ENCODE measurements around the gene SEC23B. TPM values are rescaled to one million over a fixed set of nuclear protein-coding genes. Genes with fewer than 3 reads are reported as not detected.

The SEC23B gene
- total and polyA plus RNA-seq, 2 of the 8 experiments (the other 6 are each of a cell fraction or from before 2014, with no cell fraction given): 53.3 to 62.8 TPM

DNA sequence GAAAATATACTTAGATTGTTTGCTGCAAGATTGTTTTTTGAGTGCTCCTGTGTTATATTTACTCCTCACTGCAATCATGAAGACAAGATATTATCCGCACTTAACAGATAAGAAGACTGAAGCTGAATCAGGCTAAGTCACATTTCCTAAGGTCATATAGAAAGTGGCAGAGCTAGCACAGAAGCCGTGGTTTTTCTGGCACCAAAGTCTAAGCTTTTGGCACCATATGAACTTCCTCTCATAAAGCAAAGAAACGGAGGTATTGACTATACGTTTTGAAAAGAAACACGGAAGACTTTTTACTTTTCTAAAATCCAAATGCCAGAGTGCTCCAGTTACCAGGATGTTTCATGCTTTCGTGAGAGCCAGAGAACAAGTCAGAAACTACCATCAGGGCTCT lies 70.8 kb downstream of the SEC23B start:
- Histone ChIP-seq H4K5ac (ENCODE audit: insufficient read length, low read depth, low read length) (no peak overlapping the region), H2AK5ac (ENCODE audit: low read depth, low read length) (no peak overlapping the region), H3K79me1 (ENCODE audit: low read depth, low read length) (no peaks in the 10 kb centered on the region), H3K27ac (ENCODE audit: low read depth, low read length) (no peak overlapping the region), H3K4ac (replicated peaks; ENCODE audit: insufficient read length, low read depth, low read length) (no peak overlapping the region), H2BK120ac (replicated peaks; ENCODE audit: low read depth, low read length) (no peak overlapping the region), H3K9ac (replicated peaks in 1 of 4; ENCODE audit: extremely low read depth in 1 of 4, low read depth in 3 of 4, low read length in 3 of 4) (no peak overlapping the region), H2BK5ac (ENCODE audit: low read depth, low read length) (no peak overlapping the region), H4K91ac (replicated peaks; ENCODE audit: insufficient read length, low read length) (no peak overlapping the region), H3K23ac (ENCODE audit: insufficient read length) (no peak overlapping the region), H3K4me1 (replicated peaks in 1 of 4; ENCODE audit: control insufficient read depth in 3 of 4, insufficient read depth in 4 of 4, low read length in 3 of 4) (no peaks in the 10 kb centered on the region), H2BK12ac (ENCODE audit: low read depth, low read length) (no peak overlapping the region), H3K36me3 (ENCODE audit: control insufficient read depth in 2 of 4, insufficient read depth in 4 of 4, low read length in 3 of 4) (no peaks in the 10 kb centered on the region), H3K4me3 (ENCODE audit: extremely low read depth in 1 of 4, insufficient read depth in 2 of 4, low read depth in 3 of 4, low read length in 4 of 4) (no peak overlapping the region), H4K8ac (ENCODE audit: extremely low read depth, insufficient read depth, low read length) (no peak overlapping the region), H3K14ac (ENCODE audit: insufficient read length) (no peak overlapping the region), H2AFZ (ENCODE audit: low read length) (no peak overlapping the region), H3K27me3 (replicated peaks in 1 of 4; ENCODE audit: control insufficient read depth in 3 of 4, extremely low read depth in 1 of 4, insufficient read depth in 3 of 4, low read length in 3 of 4) (no peaks in the 10 kb centered on the region), H2BK20ac (ENCODE audit: low read length) (no peak overlapping the region), H3K4me2 (ENCODE audit: insufficient read depth in 1 of 2, low read depth in 2 of 2, low read length in 2 of 2) (no peak overlapping the region), H3K23me2 (ENCODE audit: low read depth, low read length) (no peaks in the 10 kb centered on the region), H3K18ac (ENCODE audit: extremely low read depth, low read length) (no peak overlapping the region), H4K20me1 (replicated peaks in 1 of 2; ENCODE audit: control insufficient read depth in 1 of 2, insufficient read depth in 2 of 2, low read length in 2 of 2) (no peaks in the 10 kb centered on the region), H3K9me3 (ENCODE audit: insufficient read depth in 2 of 2, low read depth in 1 of 2, low read length in 1 of 2) (no peaks in the 10 kb centered on the region), H3K56ac (replicated peaks; ENCODE audit: insufficient read length, low read depth, low read length) (no peak overlapping the region), H3K79me2 (ENCODE audit: control insufficient read depth in 1 of 2, insufficient read depth in 2 of 2, low read length in 2 of 2) (no peaks in the 10 kb centered on the region), H2BK15ac (ENCODE audit: low read length) (no peak overlapping the region)
- ChIA-PET CTCF (ENCODE audit: partially characterized antibody) (no interaction called here), POLR2A (ENCODE audit: partially characterized antibody) (interaction anchor here (1.1 to 2.0 kb wide), 2 partner anchors 9 to 71 kb away, joined by 3 to 9 read pairs; no protein-coding TSS in a partner anchor)
- TF ChIP-seq SUZ12 (IDR thresholded peaks at IDR 0.05; ENCODE audit: low read length) (no peak), SAP30 (IDR thresholded peaks at IDR 0.05; ENCODE audit: insufficient read depth, insufficient replicate concordance, low read length) (no peak)
- FAIRE-seq (no peak), DNase-seq (ENCODE audit: low read depth in 1 of 2, low spot score in 2 of 2) (no peak)
- WGBS, 2 experiments (ENCODE audit: extremely low coverage in 1 of 2, insufficient coverage in 1 of 2, insufficient read length in 1 of 2, insufficient replicate concordance in 2 of 2, low coverage in 1 of 2, low lambda C conversion rate in 2 of 2, missing lambda C conversion rate in 1 of 2): 84% methylated on average over 6 of the region's 6 CpGs; no CpG with 5 or more reads in 1 of the 2 experiments

Measured in H1 (cell line).